GM19351 (cell line): Measurements from ENCODE around the gene NFIX.

ENCODE experiments used
- ATAC-seq: cut with Tn5 transposase; IDR thresholded peaks from one replicate; pipeline ENCODE4 v1.9.1; 2021; ENCODE audit warnings: mild to moderate bottlenecking, moderate library complexity; ENCODE audit not compliant: unreplicated experiment

The NFIX gene

DNA sequence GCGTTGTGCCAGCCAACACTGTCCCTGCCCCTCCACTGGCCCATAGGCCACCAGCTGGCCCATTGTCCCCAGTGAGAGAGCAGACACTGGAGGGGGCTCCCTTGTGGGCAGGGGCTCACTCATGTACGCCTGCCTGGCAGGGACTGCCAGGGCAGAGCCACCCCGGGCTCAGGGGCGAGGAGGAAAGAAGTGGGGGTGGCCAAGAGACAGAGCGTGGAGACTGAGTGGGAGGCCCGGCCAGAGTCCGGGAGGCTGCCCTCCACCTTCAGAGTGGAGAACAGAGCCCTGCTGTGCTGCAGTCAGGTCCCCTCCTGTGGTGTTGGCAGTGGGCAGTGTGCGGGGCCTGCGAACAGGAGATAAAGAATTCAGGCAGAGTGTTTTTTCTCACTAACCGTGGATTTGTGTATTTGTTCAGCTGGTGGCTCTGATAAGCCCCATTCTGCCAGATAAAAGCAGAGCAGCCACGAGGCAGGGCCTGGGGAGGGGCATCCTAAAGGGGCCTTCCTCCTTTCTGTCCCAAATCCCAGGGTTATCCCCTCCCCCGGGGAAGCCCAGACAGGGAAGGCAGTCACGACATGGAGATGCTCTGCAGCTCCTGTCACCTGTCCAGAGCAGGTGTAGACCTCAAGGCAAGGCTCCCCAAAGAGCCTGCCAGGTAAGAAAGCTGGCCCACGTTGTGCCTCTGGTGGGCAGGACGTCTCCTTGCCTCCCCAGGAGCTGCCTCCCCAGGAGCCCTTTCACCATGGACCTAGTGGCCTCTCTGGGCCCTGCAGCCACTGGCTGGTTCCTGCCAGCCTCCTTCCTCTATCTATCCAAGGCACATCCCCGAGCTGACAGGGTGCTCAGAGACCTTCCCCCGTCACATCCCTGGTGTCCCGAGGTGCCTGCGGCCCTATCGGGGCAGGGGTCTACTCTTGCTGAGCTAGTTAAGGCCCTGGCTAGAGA is 74.4 kb downstream of the NFIX start:
- ATAC-seq = no peak

DNA sequence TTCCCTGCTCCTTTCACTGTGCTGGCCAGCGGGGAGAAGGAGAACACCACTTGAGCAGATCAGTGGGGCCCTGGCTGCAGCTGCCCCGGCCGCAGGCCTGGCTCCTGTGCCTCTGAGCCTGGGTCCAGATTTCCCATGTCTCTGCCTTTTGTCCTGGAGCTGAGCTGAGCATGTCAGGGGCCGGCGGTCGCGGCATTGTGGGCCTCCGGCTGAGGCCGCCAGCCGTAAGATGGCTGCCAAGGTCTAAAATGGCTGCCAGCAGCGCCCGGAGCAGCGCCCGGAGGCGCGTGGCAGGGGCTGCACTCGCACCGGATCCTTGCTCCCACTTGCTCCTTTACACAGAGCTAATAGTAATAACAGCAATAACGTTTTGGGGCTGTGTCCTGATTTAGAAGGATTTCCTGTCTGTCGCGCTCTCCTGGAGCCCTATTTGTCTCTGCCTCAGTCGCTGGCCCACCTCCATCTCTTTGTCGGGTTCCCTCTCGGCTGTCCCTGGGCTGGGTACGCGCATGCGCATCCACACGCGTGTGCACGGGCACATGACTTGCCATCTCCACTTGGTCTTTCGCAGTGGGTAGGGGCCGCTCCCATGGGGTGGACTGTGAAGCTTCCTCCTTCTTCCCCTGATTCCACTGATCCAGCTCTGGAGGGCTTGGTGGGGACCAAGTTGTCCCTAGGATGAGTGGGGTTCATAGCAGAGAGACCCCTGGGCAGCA is 75.3 kb downstream of the NFIX start:
- ATAC-seq = no peak

DNA sequence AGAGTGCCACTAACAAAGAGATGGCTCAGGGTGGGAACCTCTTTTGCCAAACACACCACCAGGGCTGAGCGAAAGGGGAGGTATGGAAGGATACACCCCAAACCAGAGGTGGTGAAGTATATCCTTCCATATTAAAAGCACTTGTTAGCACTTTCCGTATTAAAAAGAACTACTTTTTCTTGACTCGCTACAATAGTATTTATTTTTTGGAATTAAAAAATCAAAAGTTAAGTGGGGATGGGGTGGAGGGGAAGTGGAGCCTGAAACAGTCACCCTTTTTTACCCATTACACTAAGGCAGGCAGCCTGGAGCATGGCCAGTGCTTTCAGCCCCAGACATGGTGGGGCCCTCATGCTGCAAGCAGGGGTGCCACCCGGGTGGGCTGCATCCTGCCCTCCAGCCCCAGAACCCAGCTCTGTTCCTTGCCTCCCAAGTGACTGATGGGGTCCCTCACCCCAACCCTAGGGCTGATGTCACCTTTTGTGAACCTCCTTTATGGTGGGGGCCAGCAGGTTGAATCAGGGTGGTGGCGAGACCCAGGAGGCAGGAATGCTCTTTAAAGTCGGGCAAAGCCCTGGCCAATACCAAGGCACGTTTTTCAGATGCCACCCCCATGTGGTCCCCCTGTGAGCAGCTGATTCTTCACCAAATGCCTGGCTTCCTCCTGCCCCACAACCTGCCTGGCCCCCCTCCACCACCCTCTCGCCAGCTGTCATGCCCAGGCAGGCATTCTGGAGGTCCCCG is 76.3 kb downstream of the NFIX start:
- ATAC-seq = no peak

DNA sequence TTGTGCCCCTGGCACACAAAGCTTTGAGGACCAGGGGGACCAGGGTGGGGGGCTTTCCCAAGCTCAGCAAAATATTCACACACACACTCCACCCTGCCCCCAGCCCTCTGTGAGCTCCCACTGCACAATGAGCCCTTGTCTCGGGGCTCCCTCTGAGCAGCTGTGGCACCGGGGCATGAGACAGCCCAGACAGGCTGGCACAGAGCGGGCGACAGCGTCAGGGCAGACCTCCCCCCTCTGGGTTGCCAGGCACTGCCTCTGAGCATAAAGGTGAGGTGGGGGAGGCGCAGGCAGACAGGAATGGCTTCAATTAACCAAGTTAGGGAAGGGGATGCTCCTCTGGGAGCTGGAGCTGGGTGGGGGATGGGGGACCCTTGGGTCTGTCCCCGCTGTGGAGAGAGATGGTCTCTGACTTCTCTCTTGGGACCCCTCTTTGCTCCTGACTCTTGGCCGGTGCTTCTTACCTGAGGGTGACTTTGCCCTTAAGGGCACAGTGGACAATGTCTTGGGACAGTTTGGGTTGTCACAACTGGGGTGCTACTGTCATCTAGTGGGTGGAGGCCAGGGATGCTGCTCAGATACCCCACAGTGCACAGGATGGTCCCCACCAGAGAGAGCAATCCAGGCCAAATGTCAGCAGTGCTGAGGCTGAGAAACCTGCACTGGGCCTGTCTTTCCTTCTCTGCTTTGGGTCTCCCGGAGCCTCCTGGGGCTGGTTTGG is 77.1 kb downstream of the NFIX start:
- ATAC-seq = no peak

DNA sequence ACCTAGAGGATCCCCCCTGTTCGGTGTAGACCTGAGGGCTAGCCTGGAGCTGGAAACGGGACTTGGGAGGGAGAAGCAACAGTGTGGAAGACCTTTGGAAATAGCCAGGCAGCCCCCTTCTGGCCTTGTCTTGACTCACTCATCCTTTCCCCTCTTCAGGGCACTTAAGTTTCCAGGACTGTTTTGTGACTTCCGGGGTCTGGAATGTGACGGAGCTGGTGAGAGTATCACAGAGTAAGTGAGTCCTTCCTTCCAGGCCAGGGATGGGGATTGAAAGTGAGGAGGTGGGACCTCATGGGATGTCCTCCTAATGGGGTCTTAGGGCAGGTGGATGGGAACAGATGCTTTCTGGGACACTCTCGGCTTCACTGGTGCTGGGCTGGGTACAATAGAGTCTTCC is 78.0 kb downstream of the NFIX start:
- ATAC-seq = no peak

- no peak for ATAC-seq
These were observed 79.1 kb downstream of the NFIX start for GRCh38 chr19:13074378-13074777.

DNA sequence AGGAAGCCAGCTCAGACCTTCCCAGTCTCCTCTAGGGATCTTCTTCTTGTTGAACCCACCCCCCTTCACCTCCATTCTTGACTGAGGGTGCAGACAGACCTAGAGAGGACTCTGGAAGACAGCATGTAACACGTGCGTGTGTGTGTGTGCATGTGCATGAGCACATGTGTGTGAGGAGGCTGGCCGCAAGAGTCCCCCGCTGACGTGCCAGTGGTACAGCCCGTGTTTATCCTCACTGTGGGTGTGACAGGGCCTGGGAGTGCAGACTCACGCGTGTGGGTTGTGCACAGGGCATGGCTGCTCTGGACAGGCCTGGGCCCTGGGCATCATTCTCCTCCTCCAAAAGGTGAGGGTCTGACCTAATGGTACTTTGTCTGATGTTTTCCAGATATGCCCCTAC is 81.0 kb downstream of the NFIX start:
- ATAC-seq = no peak

DNA sequence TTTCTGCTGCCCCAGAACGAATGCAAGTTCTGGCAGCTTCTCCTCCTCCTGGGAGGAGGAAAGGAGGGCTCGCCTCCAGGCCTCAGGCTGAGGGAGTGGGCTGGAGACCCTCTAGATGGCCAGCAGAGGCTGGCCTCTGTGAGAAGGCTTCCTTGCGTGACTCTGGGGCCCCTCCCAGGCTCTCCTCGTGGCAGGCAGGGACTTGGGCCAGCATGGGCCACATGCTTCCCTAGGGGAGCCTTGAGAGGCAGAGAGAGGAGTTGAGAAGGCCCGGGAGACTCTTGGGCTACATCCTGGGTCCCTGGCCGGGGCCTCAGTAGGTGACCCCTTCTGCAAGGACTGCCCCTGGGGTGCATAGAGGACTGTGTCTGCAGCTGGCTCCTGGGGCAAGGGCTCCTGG is 81.5 kb downstream of the NFIX start:
- no peak for ATAC-seq

GRCh38 chr19:13077240-13077639 is 82.0 kb downstream of the NFIX start:
- no peak for ATAC-seq

GRCh38 chr19:13078381-13078780 is 83.1 kb downstream of the NFIX start:
- ATAC-seq = no peak

GRCh38 chr19:13078897-13079541 is 83.7 kb downstream of the NFIX start:
- no peak for ATAC-seq

DNA sequence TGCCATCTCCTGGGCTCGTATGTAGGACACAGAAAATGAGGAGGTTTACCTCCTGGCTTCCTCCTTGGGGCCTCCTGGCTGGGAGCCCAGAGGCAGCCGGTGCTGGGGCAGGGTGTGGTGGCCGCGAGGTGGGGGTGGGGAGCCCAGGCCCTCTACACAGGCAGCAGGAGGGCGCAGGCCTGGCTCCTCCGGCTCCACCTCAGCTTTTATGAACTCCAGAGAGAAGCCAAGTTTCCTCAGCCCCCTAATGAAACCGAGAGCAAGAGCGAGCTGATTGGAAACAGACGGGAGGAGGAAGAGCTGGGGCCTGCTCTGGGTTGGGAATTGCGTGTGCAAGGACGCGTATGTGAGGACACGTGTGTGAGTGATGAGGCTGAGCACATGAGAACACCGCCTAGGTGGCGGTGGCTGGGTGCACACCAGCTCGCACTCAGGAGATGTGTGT is 84.3 kb downstream of the NFIX start:
- no peak for ATAC-seq

- ATAC-seq = no peak
These were observed 87.1 kb downstream of the NFIX start for GRCh38 chr19:13082192-13083007.

DNA sequence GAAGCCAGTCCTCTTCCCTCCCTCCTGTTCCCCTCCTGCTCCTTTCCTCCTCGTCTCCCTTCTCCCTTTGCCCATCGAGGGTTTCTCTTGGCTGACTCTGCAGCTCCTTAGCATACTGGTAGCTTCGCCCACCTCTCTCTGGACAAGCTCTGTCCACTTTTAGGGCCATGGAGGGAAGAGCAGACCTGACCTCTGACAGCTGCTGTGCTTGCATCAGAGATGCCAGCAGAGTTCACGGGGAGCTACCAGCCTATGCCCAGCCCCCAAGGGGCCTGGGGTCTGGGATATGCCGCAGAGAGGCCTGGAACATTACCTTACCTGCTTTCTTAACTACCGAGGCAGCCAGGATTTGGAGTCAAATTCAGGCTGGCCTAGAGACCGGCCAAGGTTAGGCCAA is 87.7 kb downstream of the NFIX start:
- ATAC-seq = no peak

GRCh38 chr19:13083627-13084026 is 88.4 kb downstream of the NFIX start:
- ATAC-seq = no peak

DNA sequence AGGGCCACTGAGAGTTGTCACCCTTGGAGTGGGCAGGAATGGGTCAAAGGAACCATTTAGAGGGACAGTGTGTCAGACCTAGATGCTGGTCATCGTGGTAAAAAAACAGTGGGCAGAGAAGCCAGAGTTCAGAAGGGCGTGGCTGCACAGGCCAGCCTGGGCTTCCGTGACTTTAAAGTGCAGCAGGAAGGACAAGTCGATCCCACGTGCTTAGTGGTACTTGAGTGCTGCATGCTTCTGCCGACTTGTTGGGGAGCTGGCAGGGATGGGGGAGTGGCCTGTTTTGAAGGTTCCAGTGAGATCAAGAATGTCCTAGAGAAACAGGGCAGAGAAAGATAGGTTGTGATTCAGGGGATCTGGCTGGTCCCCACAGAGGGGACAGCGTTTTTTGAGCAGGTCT is 90.4 kb downstream of the NFIX start:
- no peak for ATAC-seq

- ATAC-seq = no peak
These were observed 91.1 kb downstream of the NFIX start for GRCh38 chr19:13086341-13086740.

- ATAC-seq = no peak
These were observed 92.0 kb downstream of the NFIX start for GRCh38 chr19:13087295-13087694.

GRCh38 chr19:13087795-13088537 is 92.7 kb downstream of the NFIX start:
- ATAC-seq = no peak
